Stimulated activated CD8-positive, alpha-beta memory T cell treated with anti-CD3 and anti-CD28 coated beads, Interleukin-2, amount 100 ng/mL, for 48 hours (primary cell): ENCODE results near the gene MAPK11.

Experiments used
- DNase-seq, 2 donors: peaks; one replicate each; pipeline ENCODE4 v3.0.0-alpha.2; 2020; ENCODE audit warnings: low read depth in 2 of 2

The MAPK11 gene

DNA sequence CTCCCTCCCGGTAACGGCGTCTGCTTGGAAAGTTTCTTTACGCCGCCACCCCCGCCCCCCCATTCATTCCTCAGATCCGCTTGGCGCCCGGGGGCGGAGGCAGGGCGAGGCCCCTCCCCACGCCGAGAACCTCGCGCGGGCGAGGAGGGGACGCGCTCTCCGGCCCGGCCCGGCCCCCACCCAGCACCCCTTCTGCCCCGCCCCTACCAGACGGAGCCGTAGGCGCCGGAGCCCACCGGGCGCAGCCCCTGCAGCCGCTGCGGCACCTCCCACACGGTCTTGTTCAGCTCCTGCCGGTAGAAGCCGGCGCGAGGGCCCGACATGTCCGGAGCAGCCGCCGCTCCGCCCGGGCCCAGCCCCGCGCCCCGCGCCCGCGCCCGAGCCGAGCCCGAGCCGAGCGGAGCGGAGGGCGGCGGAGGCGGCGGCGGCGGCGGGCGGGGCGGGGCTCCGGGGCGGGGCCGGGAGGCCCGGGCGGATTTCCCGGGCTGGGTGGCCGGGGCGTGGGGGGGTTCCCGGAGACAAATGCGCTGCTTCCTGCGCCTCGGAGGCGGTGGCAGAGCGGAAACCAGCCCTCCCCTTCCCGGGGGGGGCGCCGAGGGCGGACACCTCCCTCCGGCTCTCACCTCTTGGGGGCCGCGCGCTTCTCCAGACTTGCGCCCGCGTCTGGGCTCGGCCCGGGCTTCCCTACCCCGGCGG is at the start of gene MAPK11:
TSS of gene MAPK11 (minus strand) at position 411 of the 696 bp plus-strand sequence. CDS start at position 323, 88 bp downstream.
- peak; percentile 52 to 55 for DNase-seq

DNA sequence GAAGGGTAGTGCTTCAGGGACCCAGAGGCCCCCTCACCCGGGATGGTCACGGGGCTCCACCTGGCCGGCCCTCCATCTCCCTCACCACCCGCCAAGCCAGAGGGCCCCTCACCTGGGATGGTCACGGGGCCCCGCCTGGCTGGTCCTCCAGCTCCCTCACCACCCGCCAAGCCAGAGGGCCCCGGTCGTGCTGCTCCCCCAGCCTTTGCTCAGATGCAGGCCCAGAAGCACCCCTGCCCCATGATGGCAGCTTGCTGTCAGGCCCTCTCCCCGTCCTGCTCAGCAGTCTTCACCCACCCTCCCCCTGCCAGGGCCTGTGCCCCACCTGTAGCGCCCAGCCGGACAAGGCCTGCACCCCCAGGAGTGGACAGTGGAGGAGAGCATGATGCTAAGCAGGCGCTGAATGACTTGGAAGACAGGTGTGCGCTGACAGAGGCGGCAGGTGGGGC is 49.3 kb upstream of the MAPK11 start:
- no peak for DNase-seq

- no peak for DNase-seq
These were observed 48.7 kb upstream of the MAPK11 start for GRCh38 chr22:50318698-50319411.

DNA sequence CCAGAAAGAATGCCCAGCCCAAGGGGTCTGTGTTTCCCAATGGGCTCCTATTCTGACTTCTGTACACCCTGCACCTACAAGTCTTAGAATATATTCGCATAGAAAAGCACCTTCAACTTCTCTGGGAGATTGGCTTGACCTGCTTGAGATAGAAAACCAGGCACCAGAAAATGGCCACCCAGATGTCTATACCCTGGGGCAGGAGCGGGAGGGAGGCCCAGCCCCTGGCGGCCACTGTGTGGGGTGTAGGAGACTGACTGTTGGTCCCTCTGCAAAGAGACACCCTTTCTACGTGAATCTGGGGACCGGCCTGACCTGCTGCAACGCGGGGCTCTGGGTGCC is 48.1 kb upstream of the MAPK11 start:
- no peak for DNase-seq

- no peak for DNase-seq
These were observed 47.5 kb upstream of the MAPK11 start for GRCh38 chr22:50317674-50318073.

- DNase-seq = no peak
These were observed 47.0 kb upstream of the MAPK11 start for GRCh38 chr22:50317178-50317577.

GRCh38 chr22:50316114-50317065 is 46.2 kb upstream of the MAPK11 start:
- DNase-seq = no peak

- DNase-seq = no peak
These were observed 45.3 kb upstream of the MAPK11 start for GRCh38 chr22:50315289-50316113.

DNA sequence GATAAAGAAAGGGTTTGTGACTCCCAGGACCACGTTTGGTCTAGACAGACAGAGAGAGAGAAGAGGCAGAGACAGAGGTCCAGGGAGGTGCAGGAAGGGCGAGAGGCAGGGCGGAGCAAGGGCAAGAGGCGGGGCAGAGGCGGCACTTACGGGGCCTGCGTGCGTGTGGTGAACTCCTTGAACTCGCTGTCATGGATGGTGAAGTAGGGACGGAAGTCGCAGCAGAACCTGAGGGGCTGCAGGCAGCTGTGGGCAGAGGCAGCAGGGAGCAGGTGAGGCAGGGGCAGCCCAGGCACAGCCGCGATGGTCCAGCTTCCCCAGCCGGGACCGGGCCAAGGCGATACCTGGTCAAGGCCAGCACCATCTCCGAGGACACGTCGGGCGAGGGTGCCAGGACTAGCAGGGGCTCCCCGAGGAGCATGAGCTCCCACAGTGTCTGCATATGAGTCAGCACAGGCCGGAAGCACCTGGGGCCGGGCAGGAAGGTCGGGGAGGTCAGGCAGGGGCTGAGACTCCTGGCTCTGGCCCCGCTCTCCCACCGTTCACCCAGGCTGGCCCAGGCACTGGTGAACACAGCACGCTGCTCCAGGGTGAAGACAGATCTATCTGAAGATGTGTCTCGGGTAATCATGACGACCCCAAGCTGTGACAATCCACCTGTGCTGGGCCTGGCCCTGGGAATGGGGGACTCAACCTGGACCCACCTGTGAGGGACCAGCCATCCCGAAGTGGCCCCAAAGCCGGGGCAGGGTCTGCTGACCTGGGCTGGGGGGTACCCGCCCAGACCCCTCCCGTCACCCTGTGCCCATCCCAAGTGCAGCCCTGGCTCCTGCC is 44.5 kb upstream of the MAPK11 start:
- DNase-seq = peak; percentile 67 to 74

DNA sequence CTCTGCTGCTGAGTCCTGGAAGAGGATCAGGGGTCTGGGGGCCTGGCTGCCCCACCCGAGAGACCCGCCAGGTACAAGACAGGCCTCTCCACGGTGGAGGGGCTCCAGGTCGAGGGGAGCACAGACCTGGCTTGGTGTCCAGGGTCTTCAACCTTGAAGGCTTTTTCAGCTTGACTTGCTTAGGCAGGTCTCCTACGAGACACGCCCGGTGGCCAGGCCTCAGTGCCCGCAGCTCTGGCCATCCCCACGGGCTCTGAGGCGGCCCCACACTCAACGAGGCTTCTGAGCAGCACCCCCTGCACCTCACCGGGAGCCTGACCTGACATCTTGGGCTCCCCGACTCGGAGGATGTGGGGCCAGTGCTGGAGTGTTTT is 43.9 kb upstream of the MAPK11 start:
- DNase-seq = no peak

DNA sequence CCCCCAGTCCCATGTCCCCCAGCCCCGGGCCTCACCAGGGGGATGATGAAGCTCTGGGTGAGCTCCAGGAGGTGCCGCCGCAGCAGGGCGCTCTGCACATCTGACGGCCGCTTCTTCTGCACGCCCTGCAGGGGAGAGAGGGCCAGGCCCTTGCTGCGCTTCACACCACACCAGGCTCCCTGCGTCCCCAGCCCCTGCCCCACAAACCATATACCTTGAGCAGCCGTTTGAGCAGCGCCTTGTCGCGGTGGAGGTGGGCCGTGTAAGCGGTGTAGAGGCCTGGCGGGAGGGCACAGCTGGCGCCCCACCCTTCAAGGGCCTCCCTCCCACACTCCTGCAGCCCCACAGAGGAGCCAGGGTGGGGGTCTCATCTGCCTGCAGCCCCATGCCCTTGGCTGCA is 43.4 kb upstream of the MAPK11 start:
- DNase-seq = no peak

DNA sequence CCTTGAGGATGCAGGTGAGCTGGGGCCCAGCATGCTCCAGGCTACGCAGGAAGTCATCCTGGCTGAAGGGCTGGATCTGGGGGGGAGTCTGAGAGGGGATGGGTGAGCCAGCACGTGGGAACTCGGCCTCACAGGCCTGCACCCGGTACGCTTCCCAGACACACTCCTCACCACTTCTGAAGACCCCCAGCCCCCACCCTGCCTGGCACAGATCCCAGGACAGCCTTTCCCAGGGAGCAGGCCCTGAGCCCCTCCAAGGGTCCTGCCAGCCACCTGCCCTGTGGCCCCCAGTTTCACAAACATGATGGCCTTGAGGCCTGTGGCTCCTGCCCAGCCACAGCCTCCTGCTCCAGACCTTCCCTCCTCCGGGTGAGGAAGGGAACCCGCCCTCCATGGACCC is 42.8 kb upstream of the MAPK11 start:
- DNase-seq = no peak

DNA sequence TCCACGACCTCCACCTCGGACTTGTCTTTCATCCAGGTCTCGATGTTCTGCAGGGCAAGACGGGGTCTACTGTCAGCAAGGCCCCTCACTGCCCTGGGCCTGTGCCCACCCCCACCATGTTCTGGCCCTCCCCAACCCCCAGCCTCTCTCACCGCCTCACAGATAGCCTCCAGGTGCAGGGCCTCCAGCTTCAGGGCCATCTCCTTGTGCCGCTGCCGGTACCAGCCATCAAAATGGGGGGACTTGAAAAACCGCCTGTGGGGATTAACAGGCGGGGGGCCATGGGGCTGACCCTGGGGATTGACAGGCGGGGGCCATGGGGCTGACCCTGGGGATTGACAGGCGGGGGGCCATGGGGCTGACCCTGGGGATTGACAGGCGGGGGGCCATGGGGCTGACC is 42.2 kb upstream of the MAPK11 start:
- DNase-seq = no peak

DNA sequence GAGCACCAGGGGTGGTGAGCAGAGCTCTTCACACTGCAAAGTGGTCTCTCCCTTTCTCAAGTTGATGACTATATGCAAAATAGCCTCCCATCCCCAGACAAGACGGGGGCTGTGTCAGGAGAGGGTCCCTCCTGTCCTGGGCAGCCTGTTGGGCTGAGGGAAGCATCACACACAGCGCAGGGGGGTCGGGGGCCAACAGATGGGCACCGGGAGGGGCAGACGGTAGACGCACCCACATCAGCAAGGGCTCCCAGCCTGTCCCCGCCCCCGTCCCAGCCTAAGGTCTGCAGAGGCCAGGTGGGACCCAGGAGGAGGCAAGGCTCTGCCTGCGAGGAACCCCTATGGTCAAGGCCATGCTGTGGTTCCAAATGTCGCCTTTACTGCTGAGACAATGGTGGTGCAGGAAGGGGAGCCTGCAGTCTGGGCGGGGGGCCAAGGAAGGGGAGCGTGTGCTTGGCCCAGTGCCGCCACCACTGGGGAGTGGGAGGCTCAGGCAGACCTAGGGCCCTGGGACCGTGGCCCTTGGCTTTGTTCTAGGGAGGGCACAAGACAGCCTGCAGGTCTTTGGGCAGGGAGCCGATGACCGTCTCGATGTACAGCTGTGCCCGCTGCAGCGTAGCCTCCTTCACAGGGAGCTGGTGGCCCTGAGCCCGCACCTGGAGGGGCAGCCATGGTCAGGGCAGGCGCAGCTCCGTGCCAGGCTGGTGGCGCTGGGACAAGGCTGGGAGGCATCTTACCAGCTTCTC is 41.6 kb upstream of the MAPK11 start:
- no peak for DNase-seq

- DNase-seq = no peak
These were observed 40.8 kb upstream of the MAPK11 start for GRCh38 chr22:50310949-50311444.

DNA sequence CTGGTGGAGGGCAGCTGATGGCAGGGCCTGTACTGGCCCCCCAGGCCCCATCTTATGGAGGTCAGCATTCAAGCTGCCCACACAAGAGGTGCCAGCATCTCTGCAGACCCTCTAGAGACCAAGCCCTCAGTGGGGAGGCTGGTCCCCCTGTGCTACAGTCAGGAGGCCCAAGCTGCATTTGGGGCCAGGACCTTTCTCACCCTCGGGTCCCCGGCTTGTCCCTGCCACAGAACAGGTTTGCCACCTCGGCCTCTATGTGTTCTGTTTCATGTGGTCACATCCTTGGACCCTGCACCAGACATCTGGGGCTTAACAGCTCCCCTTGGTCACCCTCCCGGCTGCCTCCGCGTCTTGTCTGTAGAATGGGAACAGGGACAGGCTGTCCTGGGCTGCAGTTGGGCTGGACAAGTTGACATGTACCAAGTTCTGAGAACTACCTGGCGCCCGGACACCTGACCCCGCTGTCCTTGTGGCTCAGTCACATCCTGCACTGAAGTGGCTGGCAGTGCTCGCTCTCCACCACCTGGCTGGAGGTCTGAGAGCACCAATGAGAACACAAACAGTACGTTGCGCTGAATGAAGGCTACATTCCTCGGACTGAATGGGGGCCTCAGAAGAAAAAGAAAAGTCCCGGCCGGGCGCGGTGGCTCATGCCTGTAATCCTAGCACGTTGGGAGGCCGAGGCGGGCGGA is 40.0 kb upstream of the MAPK11 start:
- DNase-seq = no peak

DNA sequence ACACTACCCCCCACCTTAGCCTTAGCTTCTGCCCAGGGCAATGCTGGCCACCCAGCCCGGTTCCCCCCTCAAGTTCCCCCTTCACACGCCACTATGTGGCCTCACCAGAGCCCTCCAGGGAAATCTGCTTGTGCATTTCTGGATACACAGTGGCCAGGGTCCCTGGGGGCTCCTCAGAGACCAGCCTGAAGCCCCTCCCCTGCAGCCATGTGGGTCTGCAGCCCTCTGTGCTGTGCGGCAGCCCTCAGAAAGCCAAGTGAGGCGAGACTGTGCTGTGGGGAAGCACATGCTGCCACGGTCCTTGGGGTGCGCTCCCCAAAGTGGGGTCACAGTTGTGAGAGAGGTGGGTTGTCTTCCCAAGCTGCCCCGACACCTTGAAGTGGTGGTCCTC is 39.4 kb upstream of the MAPK11 start:
- no peak for DNase-seq

DNA sequence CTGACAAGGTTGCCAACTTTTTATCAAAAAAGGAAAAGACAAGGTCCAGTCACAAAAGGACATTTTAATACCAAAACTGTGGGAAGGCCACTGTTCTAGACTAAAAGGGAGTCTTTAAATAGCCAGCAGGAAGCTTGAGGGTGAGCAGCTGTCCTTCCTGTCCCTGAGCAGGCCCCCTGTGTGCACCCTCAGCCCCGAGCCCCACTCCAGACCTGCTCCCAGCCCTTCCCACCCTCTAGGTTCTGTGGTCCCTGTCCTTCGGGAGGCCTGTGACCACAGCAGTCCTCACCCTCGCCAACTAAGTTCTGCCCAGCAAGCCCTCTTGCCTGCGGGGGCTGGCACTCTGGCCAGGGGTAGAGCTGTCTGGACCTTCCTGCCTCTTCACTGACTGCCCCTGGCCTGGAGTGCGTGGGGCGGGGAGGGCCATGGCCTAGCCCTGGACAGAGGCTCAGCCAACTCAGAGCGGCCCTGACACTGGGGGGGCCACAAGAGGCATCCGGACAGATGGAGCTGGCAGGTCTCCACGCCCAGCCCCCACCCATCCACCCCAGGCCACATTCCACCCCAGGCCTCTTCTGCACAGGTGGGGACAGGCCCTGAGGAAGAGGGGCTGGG is 38.9 kb upstream of the MAPK11 start:
- DNase-seq = no peak

GRCh38 chr22:50308597-50308935 is 38.4 kb upstream of the MAPK11 start:
- DNase-seq = no peak
